ENCODE data around the gene LSM14B. TPM values are rescaled to one million over a fixed set of nuclear protein-coding genes. Genes with fewer than 3 reads are reported as not detected.
"Not testable (repeated sequence)": the region's sequence is repeated elsewhere in the genome, so short reads cannot be mapped to it uniquely, and the experiment has no call there.

Gene LSM14B
- total RNA-seq, 1 donor from 2014 or later, result 23.6 TPM

GRCh38 chr20:62146019-62146755, 23.9 kb downstream of the LSM14B start:
- no peaks in the 10 kb centered on the region for H3K36me3 ChIP-seq
- TF ChIP-seq POLR2A (IDR thresholded peaks at IDR 0.05), result no peak
- no peak for TF ChIP-seq CTCF (IDR thresholded peaks at IDR 0.05)
- TF ChIP-seq POLR2AphosphoS5 (IDR thresholded peaks at IDR 0.05; ENCODE audit: insufficient read depth in 1 of 2, low read depth in 1 of 2), result no peak
- H3K4me1 ChIP-seq, result peaks cover 77% of the 10 kb centered on the region
- intact Hi-C loops (cut with DNase I), result loop anchor here (10.0 kb wide), 1 partner anchor 239 kb away; the partner anchor contains the start of gene RPS21
- H3K27me3 ChIP-seq, result no peaks in the 10 kb centered on the region
- H3K9me3 ChIP-seq, result no peaks in the 10 kb centered on the region
- H3K4me3 ChIP-seq, result no peak overlapping the region
- no peak for DNase-seq (ENCODE audit: extremely low spot score in 2 of 2)
- H3K27ac ChIP-seq, result no peak overlapping the region

GRCh38 chr20:62147125-62147524, 24.9 kb downstream of the LSM14B start:
- intact Hi-C loops (cut with DNase I), result loop anchor here (10.0 kb wide), 1 partner anchor 238 kb away; the partner anchor contains the start of gene RPS21
- H3K27ac ChIP-seq, result no peak overlapping the region
- TF ChIP-seq POLR2A (IDR thresholded peaks at IDR 0.05), result no peak
- no peak for TF ChIP-seq CTCF (IDR thresholded peaks at IDR 0.05)
- TF ChIP-seq POLR2AphosphoS5 (IDR thresholded peaks at IDR 0.05; ENCODE audit: insufficient read depth in 1 of 2, low read depth in 1 of 2), result no peak
- H3K36me3 ChIP-seq, result no peaks in the 10 kb centered on the region
- H3K4me1 ChIP-seq, result peaks cover 67% of the 10 kb centered on the region
- no peaks in the 10 kb centered on the region for H3K27me3 ChIP-seq
- no peaks in the 10 kb centered on the region for H3K9me3 ChIP-seq
- no peak for DNase-seq (ENCODE audit: extremely low spot score in 2 of 2)
- no peak overlapping the region for H3K4me3 ChIP-seq

- TF ChIP-seq POLR2A (IDR thresholded peaks at IDR 0.05) (no peak), CTCF (IDR thresholded peaks at IDR 0.05) (no peak), POLR2AphosphoS5 (IDR thresholded peaks at IDR 0.05; ENCODE audit: insufficient read depth in 1 of 2, low read depth in 1 of 2) (no peak)
- H3K4me1 ChIP-seq, result peaks cover 63% of the 10 kb centered on the region
- no peaks in the 10 kb centered on the region for H3K36me3 ChIP-seq
Observed at GRCh38 chr20:62147528-62147927, 25.3 kb downstream of the LSM14B start.

GRCh38 chr20:62148383-62148782, 26.1 kb downstream of the LSM14B start:
- not testable (repeated sequence) for H3K4me3 ChIP-seq; DNase-seq (ENCODE audit: extremely low spot score in 2 of 2)

More at GRCh38 chr20:62147528-62147927, 25.3 kb downstream of the LSM14B start:
- H3K27ac ChIP-seq, result no peak overlapping the region
- intact Hi-C loops (cut with DNase I), result loop anchor here (10.0 kb wide), 1 partner anchor 237 kb away; the partner anchor contains the start of gene RPS21
- no peak for DNase-seq (ENCODE audit: extremely low spot score in 2 of 2)
- no peaks in the 10 kb centered on the region for H3K27me3 ChIP-seq
- H3K4me3 ChIP-seq, result no peak overlapping the region
- H3K9me3 ChIP-seq, result no peaks in the 10 kb centered on the region

GRCh38 chr20:62148908-62149314, 26.6 kb downstream of the LSM14B start:
- H3K9me3 ChIP-seq, result no peaks in the 10 kb centered on the region

More at GRCh38 chr20:62148383-62148782, 26.1 kb downstream of the LSM14B start:
- intact Hi-C loops (cut with DNase I), result loop anchor here (10.0 kb wide), 1 partner anchor 236 kb away; the partner anchor contains the start of gene RPS21
- not testable (repeated sequence) for H3K27me3 ChIP-seq, H3K9me3 ChIP-seq, H3K36me3 ChIP-seq, H3K27ac ChIP-seq
- peaks cover 63% of the 10 kb centered on the region for H3K4me1 ChIP-seq

More at GRCh38 chr20:62148908-62149314, 26.6 kb downstream of the LSM14B start:
- peaks cover 63% of the 10 kb centered on the region for H3K4me1 ChIP-seq
- intact Hi-C loops (cut with DNase I), result loop anchor here (10.0 kb wide), 1 partner anchor 236 kb away; the partner anchor contains the start of gene RPS21
- H3K27ac ChIP-seq, result no peak overlapping the region
- TF ChIP-seq CTCF (IDR thresholded peaks at IDR 0.05), result no peak
- no peak for TF ChIP-seq POLR2AphosphoS5 (IDR thresholded peaks at IDR 0.05; ENCODE audit: insufficient read depth in 1 of 2, low read depth in 1 of 2)
- no peak for TF ChIP-seq POLR2A (IDR thresholded peaks at IDR 0.05)
- DNase-seq (ENCODE audit: extremely low spot score in 2 of 2), result no peak
- no peaks in the 10 kb centered on the region for H3K27me3 ChIP-seq
- no peaks in the 10 kb centered on the region for H3K36me3 ChIP-seq
- H3K4me3 ChIP-seq, result no peak overlapping the region

Measured in vagina (tissue), 2 donors.